AG09319 (cell line): ENCODE data around the gene AKR1E2.

Source experiments
- DNase-seq: peaks from one replicate; pipeline ENCODE4 v3.0.0-alpha.2; 2010; ENCODE audit warnings: low read depth; ENCODE audit errors: extremely low read depth
- CTCF ChIP-seq: IDR thresholded peaks from 2 replicates; pipeline ENCODE4 v1.5.1; 2011; ENCODE audit warnings: low read depth, mild to moderate bottlenecking, inconsistent platforms, low read length, moderate library complexity

The AKR1E2 gene

GRCh38 chr10:4825456-4825867 lies 545 bp upstream of the AKR1E2 start:
- no peak for DNase-seq
- TF ChIP-seq CTCF = no peak

GRCh38 chr10:4826792-4827324 lies 851 bp downstream of the AKR1E2 start:
- TF ChIP-seq CTCF = no peak
- no peak for DNase-seq

GRCh38 chr10:4828005-4828404 lies 2.0 kb downstream of the AKR1E2 start:
- TF ChIP-seq CTCF = no peak
- DNase-seq = no peak

GRCh38 chr10:4830551-4830950 lies 4.5 kb downstream of the AKR1E2 start:
- TF ChIP-seq CTCF = no peak
- DNase-seq = no peak

- no peak for DNase-seq
- no peak for TF ChIP-seq CTCF
Observed at GRCh38 chr10:4831091-4831490, 5.1 kb downstream of the AKR1E2 start.

- no peak for DNase-seq
Observed at GRCh38 chr10:4833286-4833685, 7.3 kb downstream of the AKR1E2 start.

GRCh38 chr10:4834898-4835405 lies 8.9 kb downstream of the AKR1E2 start:
- TF ChIP-seq CTCF = no peak
- DNase-seq = no peak

More at GRCh38 chr10:4833286-4833685, 7.3 kb downstream of the AKR1E2 start:
- no peak for TF ChIP-seq CTCF
